Activated CD4-positive, alpha-beta T cell treated with anti-CD3 and anti-CD28 coated beads, Interleukin-2, amount 10 ng/mL, durations not matched to agents 24 days and 14 days (primary cell): Measurements from ENCODE around the gene GAPDHS. TPM values are rescaled to one million over a fixed set of nuclear protein-coding genes. Genes with fewer than 3 reads are reported as not detected.

ENCODE experiments used
- DNase-seq: peaks from one replicate; pipeline ENCODE4 v3.0.0; 2022
- H3K27ac Mint-ChIP-seq: one replicate; pipeline ENCODE4 v1.8.0; 2022; ENCODE audit warnings: mild to moderate bottlenecking, mixed read lengths
- H3K27me3 Mint-ChIP-seq: one replicate; pipeline ENCODE4 v1.8.0; 2022; ENCODE audit warnings: mixed read lengths
- H3K36me3 Mint-ChIP-seq: one replicate; pipeline ENCODE4 v1.8.0; 2022; ENCODE audit warnings: low read depth, mild to moderate bottlenecking, mixed read lengths
- H3K4me1 Mint-ChIP-seq: one replicate; pipeline ENCODE4 v1.8.0; 2021; ENCODE audit warnings: mixed read lengths
- H3K4me3 Mint-ChIP-seq: one replicate; pipeline ENCODE4 v1.8.0; 2022; ENCODE audit warnings: mild to moderate bottlenecking, moderate library complexity, mixed read lengths
- H3K9me3 Mint-ChIP-seq: one replicate; pipeline ENCODE4 v1.8.0; 2021; ENCODE audit warnings: mixed read lengths
- intact Hi-C: fragments of 100-400 bp; cut with micrococcal nuclease; formaldehyde crosslinking; loops from one replicate; pipeline ENCODE4 v1.15.1; 2023
- total RNA-seq: library from RNA; stranded (reverse); gene quantifications from 2 replicates; pipeline ENCODE4 v1.2.3, GENCODE V29; 2022

Gene GAPDHS
- total RNA-seq, 1 donor from 2014 or later = not detected

DNA sequence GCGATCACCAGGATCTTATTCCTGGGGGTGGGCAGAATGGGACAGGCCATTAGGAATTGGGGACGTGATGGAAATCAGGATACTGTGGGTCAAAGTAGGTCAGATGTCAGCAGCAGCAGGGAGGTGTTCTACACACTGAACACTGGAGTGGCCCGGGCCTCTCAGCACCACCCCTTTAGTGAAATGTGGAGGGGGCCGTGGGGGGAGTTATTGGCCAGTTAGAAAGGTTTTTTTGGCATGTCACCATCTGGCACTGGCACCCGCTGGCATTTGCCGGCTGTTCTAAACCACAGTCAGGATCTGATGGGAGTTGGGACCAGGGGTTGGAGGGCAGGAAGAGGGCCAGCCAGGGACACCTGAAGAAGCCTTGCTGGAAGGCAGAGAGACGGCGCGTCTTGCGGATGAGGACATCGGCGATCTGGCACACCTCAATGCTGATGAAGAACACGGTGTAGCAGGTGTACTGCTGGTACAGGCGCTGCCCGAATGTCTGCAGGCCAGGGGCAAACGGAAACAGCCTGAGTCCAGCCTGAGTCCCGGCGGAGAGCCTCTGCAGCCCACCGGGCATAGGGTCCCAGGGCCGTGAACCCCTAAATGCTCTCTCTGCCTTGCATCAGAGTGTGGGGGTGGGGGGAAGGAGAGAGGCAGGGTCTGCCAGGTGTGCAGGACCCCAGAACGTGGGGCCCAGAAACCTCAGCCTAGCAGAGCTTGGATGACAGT, 18.0 kb downstream of the GAPDHS start:
- no peak overlapping the region for H3K4me3 Mint-ChIP-seq
- peaks cover 17% of the 10 kb centered on the region for H3K4me1 Mint-ChIP-seq
- peaks cover 17% of the 10 kb centered on the region for H3K36me3 Mint-ChIP-seq
- DNase-seq = no peak
- intact Hi-C loops = no loop called here
- H3K27me3 Mint-ChIP-seq = peaks cover 2% of the 10 kb centered on the region
- no peak overlapping the region for H3K27ac Mint-ChIP-seq
- H3K9me3 Mint-ChIP-seq = no peaks in the 10 kb centered on the region

DNA sequence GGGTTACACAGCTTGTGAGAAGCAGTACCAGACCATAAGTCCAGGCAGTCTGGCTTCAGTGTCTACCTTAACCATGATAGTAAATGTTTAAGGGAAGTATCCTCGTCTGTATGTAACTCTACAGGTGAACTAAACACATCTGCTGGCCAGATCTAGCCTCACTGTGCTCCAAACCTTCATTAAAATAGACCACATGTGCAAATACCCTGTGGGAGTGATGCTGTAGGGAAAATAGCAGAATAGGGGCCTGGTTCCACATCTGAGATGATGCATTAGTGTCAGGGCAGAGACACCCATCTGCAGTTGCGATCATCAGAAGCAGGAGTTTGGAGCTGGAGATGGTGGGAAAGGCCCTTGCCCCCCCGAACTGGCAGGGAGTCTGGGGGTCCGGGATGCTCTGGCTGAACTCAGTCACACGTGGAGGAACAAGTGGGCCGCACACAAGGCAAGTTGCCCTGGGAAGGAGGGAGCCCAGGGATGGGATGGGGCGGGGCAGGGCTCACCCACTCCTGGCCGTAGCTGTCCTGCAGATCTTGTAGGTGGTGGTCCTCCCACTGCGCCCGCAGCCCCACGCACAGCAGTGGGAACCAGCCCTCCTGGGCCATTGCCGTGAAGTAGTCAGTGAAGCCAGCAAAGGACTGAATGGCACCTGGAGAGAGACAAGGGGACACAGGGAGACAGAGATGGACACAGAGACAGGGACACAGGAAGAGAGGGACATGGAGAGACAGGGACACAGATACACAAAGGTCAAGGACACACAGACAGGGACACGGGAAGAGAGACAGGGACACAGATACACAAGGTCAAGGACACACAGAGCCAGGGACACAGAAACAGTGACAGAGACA, 19.5 kb downstream of the GAPDHS start:
- peaks cover 9% of the 10 kb centered on the region for H3K36me3 Mint-ChIP-seq
- no peaks in the 10 kb centered on the region for H3K9me3 Mint-ChIP-seq
- peaks cover 6% of the 10 kb centered on the region for H3K27me3 Mint-ChIP-seq
- peak overlapping the region; percentile 29 for H3K27ac Mint-ChIP-seq
- peaks cover 11% of the 10 kb centered on the region for H3K4me1 Mint-ChIP-seq
- H3K4me3 Mint-ChIP-seq = no peak overlapping the region
- intact Hi-C loops = no loop called here
- DNase-seq = no peak

DNA sequence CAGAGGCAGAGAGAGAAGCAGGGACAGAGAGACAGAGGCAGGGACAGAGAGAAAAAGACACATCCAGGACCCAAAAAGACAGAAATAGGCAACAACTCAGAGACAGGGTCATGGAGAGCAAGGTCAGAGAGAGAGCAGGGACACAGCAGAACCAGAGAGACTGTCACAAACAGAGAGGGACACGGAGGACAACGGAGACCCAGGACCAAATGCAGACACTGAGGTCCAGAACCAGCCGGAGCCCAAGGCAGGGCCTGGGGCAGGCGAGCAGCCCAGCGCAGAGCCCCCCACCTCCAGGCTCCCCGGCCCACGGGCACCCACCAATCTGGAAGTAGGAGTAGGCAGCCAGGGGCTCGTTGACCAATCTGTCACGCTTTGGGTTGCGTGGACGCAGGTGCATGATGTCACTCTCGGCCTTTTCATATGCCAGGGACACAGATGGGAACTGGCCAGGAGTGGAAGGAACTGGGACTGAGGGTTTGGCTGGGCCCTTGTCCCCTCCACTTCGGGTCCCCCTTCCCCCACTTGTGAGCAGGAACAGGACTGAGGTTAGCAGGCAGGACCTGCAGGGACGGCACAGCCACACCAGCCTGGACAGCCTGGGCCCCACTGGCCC, 20.2 kb downstream of the GAPDHS start:
- DNase-seq = no peak
- Mint-ChIP-seq H3K9me3 (no peaks in the 10 kb centered on the region), H3K27ac (no peak overlapping the region), H3K36me3 (peaks cover 5% of the 10 kb centered on the region), H3K4me1 (peaks cover 11% of the 10 kb centered on the region), H3K27me3 (peaks cover 8% of the 10 kb centered on the region), H3K4me3 (no peak overlapping the region)
- intact Hi-C loops = no loop called here

DNA sequence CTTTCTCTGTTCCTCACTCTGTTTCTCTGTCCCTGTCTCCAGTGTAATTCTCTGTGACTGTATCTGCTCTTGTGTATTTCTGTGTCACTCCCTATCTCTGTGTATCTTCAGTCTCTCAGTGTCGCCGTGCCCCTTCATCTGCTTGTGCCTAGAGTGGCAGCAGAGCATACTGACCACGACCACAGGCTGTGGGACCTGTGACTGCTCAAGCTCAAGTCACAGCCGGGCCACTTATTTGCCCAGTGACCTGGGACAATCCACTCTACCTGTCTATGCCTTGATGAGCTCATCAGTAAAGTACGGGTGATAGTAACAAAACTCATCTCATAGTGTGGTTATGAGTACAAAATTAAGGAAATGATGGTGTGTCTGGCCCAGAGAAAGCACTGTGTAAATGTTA, 20.8 kb downstream of the GAPDHS start:
- Mint-ChIP-seq H3K4me1 (peaks cover 7% of the 10 kb centered on the region), H3K4me3 (no peak overlapping the region), H3K27me3 (peaks cover 11% of the 10 kb centered on the region), H3K27ac (no peak overlapping the region), H3K36me3 (peaks cover 3% of the 10 kb centered on the region), H3K9me3 (no peaks in the 10 kb centered on the region)
- no peak for DNase-seq
- intact Hi-C loops = no loop called here

DNA sequence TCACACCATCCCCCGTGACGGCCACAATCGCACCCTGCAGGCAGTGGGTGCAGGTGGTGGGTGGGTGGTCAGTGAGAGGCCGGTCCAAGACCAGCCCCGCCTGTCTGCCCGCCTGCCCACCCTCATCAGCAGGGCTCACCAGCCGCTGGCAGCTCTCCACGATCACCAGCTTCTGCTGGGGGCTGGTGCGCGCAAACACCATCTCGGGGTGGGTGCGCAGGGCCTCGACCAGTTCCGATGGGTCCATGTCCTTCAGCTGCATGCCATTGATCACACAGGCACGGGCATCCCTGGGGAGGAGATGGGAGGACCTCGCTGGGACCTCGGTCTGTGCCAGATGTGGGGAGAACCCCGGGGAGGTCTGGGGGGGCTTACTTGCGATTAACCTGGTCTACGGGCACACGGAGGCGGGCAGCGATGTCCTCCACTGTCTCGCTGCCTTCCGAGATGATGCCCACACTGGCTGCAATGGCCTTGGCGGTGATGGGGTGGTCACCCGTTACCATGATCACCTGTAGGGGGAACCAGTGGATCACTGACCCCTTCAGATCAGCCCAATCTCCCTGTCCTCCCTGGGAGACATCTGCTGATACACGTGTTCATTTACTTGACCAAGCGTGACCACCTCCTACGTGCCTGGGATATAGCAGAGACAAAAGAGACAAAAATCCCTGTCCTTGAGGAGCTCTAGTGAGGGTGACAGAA, 22.2 kb downstream of the GAPDHS start:
- no peaks in the 10 kb centered on the region for H3K36me3 Mint-ChIP-seq
- no peak overlapping the region for H3K27ac Mint-ChIP-seq
- H3K27me3 Mint-ChIP-seq = peaks cover 22% of the 10 kb centered on the region
- intact Hi-C loops = no loop called here
- H3K9me3 Mint-ChIP-seq = no peaks in the 10 kb centered on the region
- H3K4me1 Mint-ChIP-seq = peaks cover 5% of the 10 kb centered on the region
- no peak overlapping the region for H3K4me3 Mint-ChIP-seq
- no peak for DNase-seq

DNA sequence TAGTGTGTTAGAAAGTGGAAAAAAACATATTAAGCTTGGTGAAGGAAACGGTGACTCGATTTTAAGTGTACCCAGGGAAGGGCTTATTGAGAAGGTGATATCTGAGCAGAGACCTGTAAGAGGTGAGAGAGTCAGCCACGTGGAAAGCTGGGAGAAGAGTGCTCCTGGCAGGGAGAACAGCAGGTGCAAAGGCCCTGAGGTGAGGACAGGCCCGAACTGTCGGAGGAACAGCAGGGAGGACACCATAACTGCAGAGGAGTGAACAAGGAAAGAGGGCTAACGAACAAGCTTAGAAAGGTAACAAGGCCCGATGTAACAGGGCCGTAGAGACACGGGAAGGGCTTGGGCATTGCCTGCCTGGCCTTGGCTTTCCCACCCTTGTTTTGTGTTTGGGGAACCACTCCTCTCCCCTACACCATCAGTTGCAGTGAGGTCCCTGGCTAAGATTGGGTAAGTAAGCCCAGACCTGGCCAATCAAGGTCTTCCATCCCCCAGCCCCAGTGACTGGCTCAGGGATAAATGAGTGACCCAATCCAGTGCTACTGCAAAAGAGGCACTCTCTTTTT, 22.9 kb downstream of the GAPDHS start:
- intact Hi-C loops = no loop called here
- no peaks in the 10 kb centered on the region for H3K9me3 Mint-ChIP-seq
- H3K4me3 Mint-ChIP-seq = no peak overlapping the region
- H3K27me3 Mint-ChIP-seq = peaks cover 23% of the 10 kb centered on the region
- H3K36me3 Mint-ChIP-seq = no peaks in the 10 kb centered on the region
- peaks cover 5% of the 10 kb centered on the region for H3K4me1 Mint-ChIP-seq
- DNase-seq = no peak
- H3K27ac Mint-ChIP-seq = no peak overlapping the region

DNA sequence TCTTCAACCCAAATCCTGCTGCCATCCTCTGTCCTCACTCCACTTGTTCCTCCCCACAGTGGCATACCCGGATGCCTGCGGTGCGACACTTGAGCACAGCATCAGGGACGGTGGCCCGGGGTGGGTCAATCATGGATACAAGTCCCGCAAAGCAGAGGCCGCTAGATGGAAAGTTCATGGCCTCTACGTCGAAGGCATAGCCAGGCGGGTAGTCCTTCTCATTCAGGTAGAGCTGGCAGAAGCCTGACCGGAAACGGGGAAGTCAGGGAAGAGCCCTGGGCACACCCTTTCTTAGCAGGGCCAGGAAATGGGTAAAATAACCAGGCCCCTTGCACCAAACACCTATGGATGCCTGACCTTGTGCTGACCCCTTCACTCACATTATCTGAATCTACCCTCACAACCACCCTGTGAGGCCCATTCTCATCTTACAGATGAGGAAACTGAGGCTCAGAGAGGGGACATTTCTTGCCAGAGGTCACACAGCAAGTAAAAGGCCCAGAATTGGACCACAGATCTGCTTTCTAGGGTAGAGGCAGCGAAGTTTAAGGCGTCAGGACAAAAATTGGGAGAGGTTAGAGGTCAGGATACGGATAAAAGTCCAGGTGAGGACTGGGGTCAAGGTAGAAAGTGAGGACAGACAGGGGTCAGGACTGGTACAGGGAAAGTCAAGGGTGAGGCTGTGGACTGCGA, 23.7 kb downstream of the GAPDHS start:
- no peak for DNase-seq
- Mint-ChIP-seq H3K27me3 (peaks cover 28% of the 10 kb centered on the region), H3K9me3 (no peaks in the 10 kb centered on the region), H3K4me1 (peaks cover 5% of the 10 kb centered on the region), H3K4me3 (peak overlapping the region; percentile 60), H3K36me3 (no peaks in the 10 kb centered on the region), H3K27ac (peak overlapping the region; percentile 7)
- intact Hi-C loops = no loop called here

DNA sequence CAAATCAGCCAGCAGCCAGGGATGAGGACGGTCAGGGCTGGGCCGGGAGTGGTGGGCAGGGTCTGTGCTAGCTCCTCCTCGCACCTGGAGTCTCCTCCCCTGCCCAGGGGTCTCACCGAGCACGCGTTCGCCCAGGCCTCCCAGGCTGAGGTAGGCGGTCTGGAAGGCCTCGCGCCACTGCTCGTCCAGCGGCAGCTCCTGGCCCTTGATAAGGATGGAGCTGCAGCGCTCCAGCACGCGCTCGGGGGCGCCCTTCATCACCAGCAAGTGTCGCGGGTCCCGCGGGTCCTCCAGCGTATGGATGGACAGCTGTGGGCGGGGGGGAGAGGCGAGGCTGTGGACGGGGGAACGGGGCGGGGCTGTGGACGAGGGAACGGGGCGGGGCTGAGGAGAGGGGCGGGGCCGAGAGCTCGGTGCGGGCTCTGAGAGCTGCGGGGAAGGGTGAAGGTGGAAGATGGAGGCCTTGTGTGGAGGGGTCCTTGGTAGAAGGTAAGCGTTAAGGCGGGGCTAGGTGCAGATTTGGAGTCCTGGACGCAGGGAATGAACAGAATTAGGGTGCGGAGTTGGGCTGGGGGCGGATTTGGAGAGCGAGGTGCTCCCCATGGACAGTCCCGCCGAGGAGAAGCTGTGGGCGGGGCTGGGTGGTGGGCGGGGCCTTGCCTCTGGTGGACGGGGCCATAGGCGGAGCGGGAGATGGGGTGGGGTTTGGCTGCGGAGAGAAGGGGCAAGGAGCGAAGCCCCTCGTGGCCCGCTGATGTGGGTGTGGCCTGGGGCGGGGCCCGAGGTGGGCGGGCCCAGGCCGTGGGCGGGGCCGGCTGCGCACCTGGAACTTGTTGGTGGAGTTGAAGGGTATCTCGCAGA, 24.5 kb downstream of the GAPDHS start:
- Mint-ChIP-seq H3K27me3 (peaks cover 30% of the 10 kb centered on the region), H3K27ac (no peak overlapping the region), H3K9me3 (no peaks in the 10 kb centered on the region), H3K36me3 (no peaks in the 10 kb centered on the region), H3K4me1 (peaks cover 5% of the 10 kb centered on the region), H3K4me3 (peak overlapping the region; percentile 77)
- DNase-seq = peak; percentile 84
- intact Hi-C loops = no loop called here

DNA sequence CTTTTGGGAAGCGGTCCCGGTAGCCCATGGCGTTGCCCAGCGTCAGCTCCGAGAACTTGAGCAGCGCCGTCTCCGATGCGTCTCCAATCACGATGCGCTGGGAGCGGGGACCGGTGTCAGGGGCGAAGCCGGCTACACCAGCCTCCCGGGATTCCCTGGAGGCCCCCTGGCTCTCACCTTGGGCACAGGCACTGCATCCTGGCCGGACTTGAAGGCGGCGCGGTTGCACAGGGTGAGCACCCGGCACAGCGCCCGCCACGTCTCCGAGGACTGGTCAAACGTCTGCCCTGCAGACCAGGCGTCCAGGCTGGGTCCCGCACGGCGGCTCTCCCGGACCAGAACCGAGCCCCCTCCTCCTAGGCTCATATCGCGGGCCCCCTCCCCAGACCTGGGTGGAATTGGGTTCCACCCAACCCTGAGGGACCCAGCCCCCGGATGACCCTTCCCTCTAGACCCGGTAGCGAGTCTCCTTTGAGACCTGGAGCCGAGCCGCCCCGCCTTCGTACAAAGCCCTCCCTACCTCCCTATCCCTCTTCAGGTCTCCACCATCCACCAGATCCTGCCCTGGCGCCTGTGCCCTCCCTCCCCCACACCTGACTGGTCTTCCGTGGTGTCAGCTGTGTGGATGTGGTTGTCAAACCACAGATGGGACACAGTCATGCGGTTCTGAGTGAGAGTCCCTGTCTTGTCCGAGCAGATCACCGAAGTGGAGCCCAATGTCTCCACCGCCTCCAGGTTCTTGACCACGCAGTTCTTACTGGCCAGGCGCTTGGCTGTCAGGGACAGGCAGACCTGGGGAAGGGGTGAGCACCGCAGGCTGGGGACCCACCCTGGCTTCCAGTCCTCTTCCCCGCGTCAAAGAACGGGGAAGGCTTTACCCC, 25.4 kb downstream of the GAPDHS start:
- H3K4me1 Mint-ChIP-seq = peaks cover 5% of the 10 kb centered on the region
- peaks cover 30% of the 10 kb centered on the region for H3K27me3 Mint-ChIP-seq
- DNase-seq = no peak
- no peaks in the 10 kb centered on the region for H3K36me3 Mint-ChIP-seq
- no peaks in the 10 kb centered on the region for H3K9me3 Mint-ChIP-seq
- intact Hi-C loops = no loop called here
- H3K4me3 Mint-ChIP-seq = peak overlapping the region; percentile 22
- no peak overlapping the region for H3K27ac Mint-ChIP-seq

DNA sequence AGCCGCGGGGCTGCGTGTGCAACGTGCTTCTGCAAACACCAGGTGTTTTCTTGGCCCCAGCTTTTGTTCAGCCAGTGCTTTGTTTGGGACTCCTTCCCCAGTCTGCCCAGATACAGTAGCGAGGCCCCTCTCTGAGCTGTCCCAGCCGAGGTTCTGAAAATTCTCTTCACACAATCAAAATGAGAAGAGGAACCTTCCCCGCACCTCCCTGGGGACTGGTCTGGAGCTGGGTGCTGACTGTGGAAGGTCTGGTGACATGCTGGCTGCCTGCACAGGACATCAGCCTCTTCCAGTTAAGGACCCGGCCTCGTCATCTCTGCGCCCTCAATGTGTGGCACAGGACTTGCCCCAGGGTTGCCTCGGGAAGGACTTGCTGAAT, 26.0 kb downstream of the GAPDHS start:
- Mint-ChIP-seq H3K27me3 (peaks cover 30% of the 10 kb centered on the region), H3K4me1 (peaks cover 5% of the 10 kb centered on the region), H3K36me3 (no peaks in the 10 kb centered on the region), H3K27ac (no peak overlapping the region), H3K4me3 (no peak overlapping the region), H3K9me3 (no peaks in the 10 kb centered on the region)
- no peak for DNase-seq
- intact Hi-C loops = no loop called here

DNA sequence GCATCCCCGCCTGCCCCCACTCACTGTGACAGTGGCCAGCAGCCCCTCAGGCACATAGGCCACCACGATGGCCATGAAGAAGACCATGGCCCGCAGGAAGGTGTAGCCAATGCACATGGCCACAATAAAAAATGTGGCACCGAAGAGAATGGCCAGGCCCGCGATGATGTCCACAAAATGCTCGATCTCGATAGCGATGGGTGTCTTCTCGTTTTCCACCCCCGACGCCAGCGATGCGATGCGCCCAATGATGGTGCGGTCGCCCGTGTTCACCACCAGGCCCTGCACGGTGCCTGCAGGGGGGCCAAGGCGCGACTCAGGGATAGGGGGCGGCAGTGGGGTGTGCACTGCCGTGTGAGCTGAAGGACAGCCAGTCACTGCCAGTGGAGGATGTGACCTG, 26.5 kb downstream of the GAPDHS start:
- DNase-seq = no peak
- H3K4me1 Mint-ChIP-seq = peaks cover 5% of the 10 kb centered on the region
- intact Hi-C loops = no loop called here
- no peaks in the 10 kb centered on the region for H3K36me3 Mint-ChIP-seq
- peaks cover 30% of the 10 kb centered on the region for H3K27me3 Mint-ChIP-seq
- H3K27ac Mint-ChIP-seq = no peak overlapping the region
- no peak overlapping the region for H3K4me3 Mint-ChIP-seq
- H3K9me3 Mint-ChIP-seq = no peaks in the 10 kb centered on the region

DNA sequence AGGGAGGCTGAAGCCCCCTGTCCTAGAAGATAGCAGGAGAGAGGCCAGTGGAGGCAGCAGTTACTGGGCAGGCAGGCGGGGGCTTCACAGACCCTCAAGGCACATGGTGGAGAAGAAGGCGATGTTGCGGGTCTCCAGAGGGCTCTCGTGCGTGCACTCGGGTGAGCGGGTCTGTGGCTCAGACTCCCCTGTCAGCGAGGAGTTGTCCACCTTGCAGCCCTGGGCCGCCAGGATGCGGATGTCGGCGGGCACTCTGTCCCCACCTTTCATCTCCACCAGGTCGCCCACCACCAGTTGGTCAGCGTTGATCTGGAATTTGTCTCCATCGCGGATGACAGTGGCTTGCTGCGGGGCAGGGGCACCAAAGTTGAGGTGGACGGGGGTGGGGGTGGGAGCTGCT, 27.0 kb downstream of the GAPDHS start:
- Mint-ChIP-seq H3K9me3 (no peaks in the 10 kb centered on the region), H3K27ac (no peak overlapping the region), H3K27me3 (peaks cover 30% of the 10 kb centered on the region), H3K4me1 (peaks cover 5% of the 10 kb centered on the region), H3K36me3 (no peaks in the 10 kb centered on the region), H3K4me3 (no peak overlapping the region)
- intact Hi-C loops = no loop called here
- no peak for DNase-seq
